GM19455 (cell line): ENCODE measurements around the gene MISFA.
"Not testable (repeated sequence)": the region's sequence is repeated elsewhere in the genome, so short reads cannot be mapped to it uniquely, and the experiment has no call there.

ENCODE experiments used
- ATAC-seq: cut with Tn5 transposase; IDR thresholded peaks from one replicate; pipeline ENCODE4 v1.9.1; 2021; ENCODE audit not compliant: unreplicated experiment

The MISFA gene

GRCh38 chr11:18617688-18618341 lies 18.2 kb downstream of the MISFA start:
- ATAC-seq, result no peak

GRCh38 chr11:18618342-18619025 lies 18.9 kb downstream of the MISFA start:
- ATAC-seq, result no peak

DNA sequence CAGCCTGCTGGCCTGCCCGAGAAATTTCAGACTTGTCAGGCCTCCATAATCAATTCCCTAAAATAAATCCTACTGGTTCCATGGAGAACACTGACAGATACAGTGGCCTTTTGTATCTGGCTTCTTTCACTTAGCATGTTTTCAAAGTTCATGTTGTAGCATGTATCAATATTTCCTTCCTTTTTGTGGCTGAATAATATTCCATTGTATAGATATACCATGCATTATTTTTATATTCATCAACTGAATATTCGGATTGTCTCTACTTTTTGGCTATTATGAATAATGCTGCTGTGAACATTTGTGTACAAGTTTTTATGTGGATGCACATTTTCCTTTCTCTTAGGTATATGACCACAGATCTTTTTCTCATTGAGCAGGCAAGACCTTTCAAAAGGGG lies 24.1 kb downstream of the MISFA start:
- ATAC-seq, result no peak

GRCh38 chr11:18624161-18624560 lies 24.6 kb downstream of the MISFA start:
- no peak for ATAC-seq

DNA sequence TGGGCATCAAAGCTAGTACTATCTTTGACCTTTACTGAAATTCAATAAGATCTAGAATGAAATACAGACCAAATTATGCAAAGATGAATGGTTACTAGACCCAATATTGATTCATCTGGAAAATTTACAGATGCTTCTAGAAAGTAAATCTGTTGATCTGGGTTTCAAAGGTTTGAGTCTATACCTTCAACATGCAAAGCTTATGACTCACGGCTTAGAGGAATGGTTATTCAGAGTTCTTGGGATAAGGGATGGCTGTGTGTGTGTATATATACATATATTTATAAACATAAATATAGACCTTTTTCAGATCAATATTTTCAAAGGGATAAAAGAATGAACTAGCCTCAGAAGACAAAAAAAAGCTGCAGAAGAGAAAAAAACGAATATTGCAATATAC lies 33.3 kb downstream of the MISFA start:
- ATAC-seq, result no peak

DNA sequence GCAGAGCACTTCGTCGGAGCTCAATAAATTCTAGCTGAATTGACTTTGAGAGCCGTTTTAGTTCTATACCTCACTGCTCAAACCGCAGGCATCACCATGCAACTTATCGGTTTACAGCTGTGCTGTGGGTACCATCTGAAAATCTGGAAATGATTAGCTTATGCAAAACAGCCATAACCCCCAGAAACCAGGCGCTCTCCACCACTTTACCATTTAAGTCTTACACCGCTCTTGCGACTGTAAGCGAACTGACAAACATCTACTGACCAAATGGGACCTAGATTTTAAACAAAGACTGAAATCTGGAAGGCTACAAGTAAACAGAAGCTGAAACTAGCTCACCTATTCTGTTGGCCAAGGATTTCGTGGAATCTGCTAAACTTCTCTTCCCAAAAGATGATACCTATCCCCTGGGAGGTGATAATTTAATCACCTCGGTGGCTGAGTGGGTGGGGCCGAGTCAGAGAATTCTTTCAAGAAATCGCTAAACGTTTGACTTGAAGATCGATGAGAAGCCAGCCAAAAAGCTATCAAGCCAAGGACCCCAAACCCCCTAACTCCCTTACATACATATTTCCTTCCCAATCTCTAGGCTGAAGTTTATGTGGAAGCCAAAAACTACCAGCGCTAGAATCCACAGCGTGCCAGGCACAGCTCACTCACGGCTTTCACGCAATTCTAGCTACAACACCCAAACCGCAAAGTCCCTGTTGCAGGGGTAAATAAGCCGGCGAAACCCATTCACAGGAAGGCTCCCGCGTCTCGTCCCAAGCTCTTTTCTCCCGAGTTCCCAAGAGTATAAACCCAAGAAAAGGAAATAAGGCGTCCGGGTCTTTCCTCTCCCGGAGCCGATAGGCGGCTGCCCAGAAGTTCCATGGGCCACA lies 33.9 kb downstream of the MISFA start:
- peak; percentile 49 for ATAC-seq

- peak; percentile 95 for ATAC-seq
These were observed 34.8 kb downstream of the MISFA start, which contains the start of gene SPTY2D1 for GRCh38 chr11:18634140-18635032. Gene SPTY2D1, minus strand, starts transcription at chr11:18634342. Its CDS starts 85 bp downstream, at chr11:18634257.

GRCh38 chr11:18641677-18642076 lies 42.1 kb downstream of the MISFA start:
- ATAC-seq, result no peak

DNA sequence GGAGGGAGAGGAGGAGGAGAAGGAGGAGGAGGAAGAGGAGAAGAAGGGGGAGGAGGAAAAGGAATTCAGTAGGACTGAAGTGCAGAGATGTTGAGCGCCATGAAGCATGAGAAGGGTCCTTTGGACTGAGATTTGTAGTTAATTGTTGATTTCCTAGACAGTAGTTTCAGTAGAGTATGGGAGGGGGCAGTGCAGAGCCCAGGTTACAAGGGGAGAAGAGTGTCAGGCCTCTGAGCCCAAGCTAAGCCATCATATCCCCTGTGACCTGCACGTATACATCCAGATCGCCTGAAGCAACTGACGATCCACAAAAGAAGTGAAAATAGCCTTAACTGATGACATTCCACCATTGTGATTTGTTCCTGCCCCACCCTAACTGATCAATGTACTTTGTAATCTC lies 43.4 kb downstream of the MISFA start:
- ATAC-seq, result not testable (repeated sequence)

DNA sequence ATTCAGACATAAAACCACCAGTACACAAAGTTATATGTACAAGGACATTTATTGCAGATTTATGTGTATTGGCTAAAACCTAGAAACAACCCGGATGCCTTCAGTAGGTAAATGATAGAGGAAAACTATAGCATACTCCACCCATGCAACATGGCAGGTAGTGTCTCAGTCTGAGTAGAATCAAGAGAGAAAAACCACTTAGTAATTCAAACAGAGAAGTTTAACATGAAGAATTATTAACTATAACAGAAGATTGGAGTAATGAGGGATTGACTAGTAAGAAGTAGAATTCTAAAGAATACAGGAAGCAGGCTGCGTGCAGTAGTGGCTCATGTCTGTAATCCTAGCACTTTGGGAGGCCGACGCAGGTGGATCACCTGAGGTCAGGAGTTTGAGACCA lies 50.8 kb downstream of the MISFA start:
- ATAC-seq, result peak; percentile 29

DNA sequence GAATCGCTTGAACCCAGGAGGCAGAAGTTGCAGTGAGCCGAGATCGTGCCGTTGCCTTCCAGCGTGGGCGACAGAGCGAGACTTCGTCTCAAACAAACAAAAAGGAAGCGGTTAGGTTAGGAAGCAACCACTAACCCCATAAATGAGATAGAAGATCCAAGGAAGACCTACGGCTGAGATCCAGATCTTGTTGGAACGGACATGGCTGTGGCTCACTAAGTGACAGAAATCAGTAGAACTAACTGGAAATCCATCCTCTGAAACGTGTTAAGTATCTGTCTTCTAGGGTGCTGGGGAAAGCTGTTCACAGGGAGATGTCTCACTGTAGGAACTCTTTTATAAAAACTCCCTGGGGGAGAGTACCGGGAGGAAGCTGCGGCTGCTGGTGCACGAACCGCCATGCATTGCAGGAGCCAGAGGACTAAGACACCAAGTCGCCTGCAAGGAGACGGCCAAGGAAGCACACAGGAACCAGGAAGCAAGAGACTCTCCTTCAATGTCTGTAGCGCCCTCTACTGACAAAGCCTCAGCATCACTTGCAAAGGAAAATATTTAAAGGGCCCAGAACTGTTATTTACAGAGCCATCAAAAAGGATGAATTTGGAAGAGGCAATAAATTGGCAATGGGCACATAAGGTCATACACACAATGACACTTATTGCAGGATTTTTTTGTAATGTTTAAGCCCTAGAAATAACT lies 51.4 kb downstream of the MISFA start:
- peak; percentile 83 for ATAC-seq
